HepG2 (cell line): ENCODE results near the gene BTBD7. TPM values are rescaled to one million over a fixed set of nuclear protein-coding genes. Genes with fewer than 3 reads are reported as not detected.

Experiments used
- AKAP8 ChIP-seq: sonication (generic); formaldehyde crosslinking; IDR thresholded peaks from 2 replicates; pipeline ENCODE4 v1.5.1; 2020; ENCODE audit warnings: mild to moderate bottlenecking, missing genetic modification reagents
- FOXM1 ChIP-seq: sonication (generic); formaldehyde crosslinking; IDR thresholded peaks from 2 replicates; pipeline ENCODE4 v1.5.0; 2020; ENCODE audit warnings: missing genetic modification reagents
- NAIF1 ChIP-seq: sonication (generic); formaldehyde crosslinking; IDR thresholded peaks from 2 replicates; pipeline ENCODE4 v1.5.0; 2020; ENCODE audit warnings: mild to moderate bottlenecking, missing genetic modification reagents, borderline replicate concordance
- NFE2 ChIP-seq: sonication (generic); formaldehyde crosslinking; IDR thresholded peaks from 2 replicates; pipeline ENCODE4 v1.4.0; 2020; ENCODE audit warnings: missing genetic modification reagents
- PLRG1 ChIP-seq: fragments of 450-650 bp; conservative IDR thresholded peaks from 2 replicates; pipeline ENCODE4 v1.6.1; 2016
- SIN3B ChIP-seq: fragments of 150-350 bp; IDR thresholded peaks from 2 replicates; pipeline ENCODE4 v1.6.1; 2014; ENCODE audit warnings: low read length
- ZNF510 ChIP-seq: sonication (generic); formaldehyde crosslinking; IDR thresholded peaks from 2 replicates; pipeline ENCODE4 v1.4.0; 2020; ENCODE audit warnings: low read depth, mild to moderate bottlenecking, missing genetic modification reagents
- ZNF570 ChIP-seq: sonication (generic); formaldehyde crosslinking; IDR thresholded peaks from 2 replicates; pipeline ENCODE4 v1.4.0; 2020; ENCODE audit warnings: mild to moderate bottlenecking, missing genetic modification reagents, borderline replicate concordance
- polyA plus RNA-seq, 8 experiments: library from polyadenylated mRNA; depleted of rRNA in 3 of 8; stranded (reverse) in 7 of 8; unstranded in 1 of 8; fragments of >200 nt; fragmentation: Illumina TruSeq in 4 of 8; extraction: Trizol in 4 of 8; gene quantifications; 2 replicates each; pipeline versions ENCODE4 v1.2.1 to v1.2.3, GENCODE V29; 2011 to 2016; ENCODE audit warnings: low read depth in 4 of 8, missing spikeins in 1 of 8, mixed read lengths in 1 of 8; ENCODE audit not compliant: insufficient read depth in 1 of 8
- total RNA-seq, 5 experiments: library from RNA; depleted of rRNA; stranded (reverse); fragments of >200 nt; fragmentation: Illumina TruSeq; extraction: Trizol; gene quantifications; 2 replicates each; pipeline ENCODE4 v1.2.3, GENCODE V29; 2016; ENCODE audit warnings: low read depth in 1 of 5
- TF ChIP-seq, protein P1 (sequence below): sonication (generic); formaldehyde crosslinking; IDR thresholded peaks from 2 replicates; pipeline ENCODE4 v1.9.0; 2021; ENCODE audit warnings: mild to moderate bottlenecking, missing genetic modification reagents
- TF ChIP-seq, protein P2 (sequence below): sonication (generic); formaldehyde crosslinking; IDR thresholded peaks from 2 replicates; pipeline ENCODE4 v1.8.1; 2023; ENCODE audit warnings: mild to moderate bottlenecking, inconsistent platforms, moderate library complexity, missing genetic modification reagents, borderline replicate concordance
- TF ChIP-seq, protein P3 (sequence below): sonication (generic); formaldehyde crosslinking; IDR thresholded peaks from 2 replicates; pipeline ENCODE4 v1.5.0; 2020; ENCODE audit warnings: mild to moderate bottlenecking, missing genetic modification reagents
- TF ChIP-seq, protein P4 (sequence below): sonication (generic); formaldehyde crosslinking; IDR thresholded peaks from 2 replicates; pipeline ENCODE4 v1.8.1; 2023; ENCODE audit warnings: mild to moderate bottlenecking, moderate library complexity, missing genetic modification reagents
- TF ChIP-seq, protein P5 (sequence below): sonication (generic); formaldehyde crosslinking; IDR thresholded peaks from 2 replicates; pipeline ENCODE4 v1.5.0; 2020; ENCODE audit warnings: mild to moderate bottlenecking, missing genetic modification reagents, moderate library complexity

BTBD7 gene
- total and polyA plus RNA-seq, 2 of the 13 experiments (the other 11 are each of a cell fraction or from before 2014, with no cell fraction given): 11.6 to 15.2 TPM

DNA sequence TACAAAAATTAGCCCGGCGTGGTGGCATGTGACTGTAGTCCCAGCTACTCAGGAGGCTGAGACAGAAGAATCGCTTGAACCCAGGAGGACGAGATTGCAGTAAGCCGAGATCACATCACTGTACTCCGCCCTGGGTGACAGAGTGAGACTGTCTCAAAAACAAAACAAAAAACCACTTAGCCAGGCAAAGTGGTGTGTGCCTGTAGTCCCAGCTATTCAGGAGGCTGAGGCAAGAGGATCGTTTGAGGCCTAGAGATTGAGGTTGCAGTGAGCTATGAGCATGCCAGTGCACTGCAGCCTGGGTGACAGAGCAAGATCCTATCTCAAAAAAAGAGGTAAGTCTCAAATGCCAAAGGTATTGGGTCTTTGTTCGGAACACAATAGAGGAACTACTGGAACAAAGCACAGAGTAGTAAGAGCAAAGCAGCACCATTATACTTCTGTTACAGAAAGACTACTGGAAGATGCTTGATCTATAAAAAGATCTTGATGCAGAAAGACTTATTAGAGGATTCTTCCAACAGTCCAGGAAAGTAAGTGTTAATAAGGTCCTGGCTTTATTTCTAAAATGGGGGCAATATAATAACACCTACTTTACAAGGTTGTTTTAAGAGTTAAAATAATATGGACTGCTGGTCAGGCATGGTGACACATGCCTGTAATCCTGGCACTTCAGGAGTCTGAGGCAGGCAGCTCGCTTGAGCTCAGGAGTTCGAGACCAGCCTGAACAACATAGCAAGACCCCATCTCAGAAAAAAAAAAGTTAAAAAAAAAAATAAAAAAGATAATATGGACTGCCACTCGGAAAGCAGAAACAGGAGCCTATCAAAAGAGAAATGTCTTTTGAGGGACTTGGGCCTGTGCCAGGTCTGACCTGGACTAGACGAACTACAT is 29.9 kb downstream of the BTBD7 start (continued):
- TF ChIP-seq, protein P1, sequence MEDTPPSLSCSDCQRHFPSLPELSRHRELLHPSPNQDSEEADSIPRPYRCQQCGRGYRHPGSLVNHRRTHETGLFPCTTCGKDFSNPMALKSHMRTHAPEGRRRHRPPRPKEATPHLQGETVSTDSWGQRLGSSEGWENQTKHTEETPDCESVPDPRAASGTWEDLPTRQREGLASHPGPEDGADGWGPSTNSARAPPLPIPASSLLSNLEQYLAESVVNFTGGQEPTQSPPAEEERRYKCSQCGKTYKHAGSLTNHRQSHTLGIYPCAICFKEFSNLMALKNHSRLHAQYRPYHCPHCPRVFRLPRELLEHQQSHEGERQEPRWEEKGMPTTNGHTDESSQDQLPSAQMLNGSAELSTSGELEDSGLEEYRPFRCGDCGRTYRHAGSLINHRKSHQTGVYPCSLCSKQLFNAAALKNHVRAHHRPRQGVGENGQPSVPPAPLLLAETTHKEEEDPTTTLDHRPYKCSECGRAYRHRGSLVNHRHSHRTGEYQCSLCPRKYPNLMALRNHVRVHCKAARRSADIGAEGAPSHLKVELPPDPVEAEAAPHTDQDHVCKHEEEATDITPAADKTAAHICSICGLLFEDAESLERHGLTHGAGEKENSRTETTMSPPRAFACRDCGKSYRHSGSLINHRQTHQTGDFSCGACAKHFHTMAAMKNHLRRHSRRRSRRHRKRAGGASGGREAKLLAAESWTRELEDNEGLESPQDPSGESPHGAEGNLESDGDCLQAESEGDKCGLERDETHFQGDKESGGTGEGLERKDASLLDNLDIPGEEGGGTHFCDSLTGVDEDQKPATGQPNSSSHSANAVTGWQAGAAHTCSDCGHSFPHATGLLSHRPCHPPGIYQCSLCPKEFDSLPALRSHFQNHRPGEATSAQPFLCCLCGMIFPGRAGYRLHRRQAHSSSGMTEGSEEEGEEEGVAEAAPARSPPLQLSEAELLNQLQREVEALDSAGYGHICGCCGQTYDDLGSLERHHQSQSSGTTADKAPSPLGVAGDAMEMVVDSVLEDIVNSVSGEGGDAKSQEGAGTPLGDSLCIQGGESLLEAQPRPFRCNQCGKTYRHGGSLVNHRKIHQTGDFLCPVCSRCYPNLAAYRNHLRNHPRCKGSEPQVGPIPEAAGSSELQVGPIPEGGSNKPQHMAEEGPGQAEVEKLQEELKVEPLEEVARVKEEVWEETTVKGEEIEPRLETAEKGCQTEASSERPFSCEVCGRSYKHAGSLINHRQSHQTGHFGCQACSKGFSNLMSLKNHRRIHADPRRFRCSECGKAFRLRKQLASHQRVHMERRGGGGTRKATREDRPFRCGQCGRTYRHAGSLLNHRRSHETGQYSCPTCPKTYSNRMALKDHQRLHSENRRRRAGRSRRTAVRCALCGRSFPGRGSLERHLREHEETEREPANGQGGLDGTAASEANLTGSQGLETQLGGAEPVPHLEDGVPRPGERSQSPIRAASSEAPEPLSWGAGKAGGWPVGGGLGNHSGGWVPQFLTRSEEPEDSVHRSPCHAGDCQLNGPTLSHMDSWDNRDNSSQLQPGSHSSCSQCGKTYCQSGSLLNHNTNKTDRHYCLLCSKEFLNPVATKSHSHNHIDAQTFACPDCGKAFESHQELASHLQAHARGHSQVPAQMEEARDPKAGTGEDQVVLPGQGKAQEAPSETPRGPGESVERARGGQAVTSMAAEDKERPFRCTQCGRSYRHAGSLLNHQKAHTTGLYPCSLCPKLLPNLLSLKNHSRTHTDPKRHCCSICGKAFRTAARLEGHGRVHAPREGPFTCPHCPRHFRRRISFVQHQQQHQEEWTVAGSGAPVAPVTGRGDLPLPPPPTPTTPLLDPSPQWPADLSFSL: no peak
- TF ChIP-seq ZNF510 (CRISPR knock-in tag): no peak
- no peak for TF ChIP-seq PLRG1
- TF ChIP-seq, protein P2, sequence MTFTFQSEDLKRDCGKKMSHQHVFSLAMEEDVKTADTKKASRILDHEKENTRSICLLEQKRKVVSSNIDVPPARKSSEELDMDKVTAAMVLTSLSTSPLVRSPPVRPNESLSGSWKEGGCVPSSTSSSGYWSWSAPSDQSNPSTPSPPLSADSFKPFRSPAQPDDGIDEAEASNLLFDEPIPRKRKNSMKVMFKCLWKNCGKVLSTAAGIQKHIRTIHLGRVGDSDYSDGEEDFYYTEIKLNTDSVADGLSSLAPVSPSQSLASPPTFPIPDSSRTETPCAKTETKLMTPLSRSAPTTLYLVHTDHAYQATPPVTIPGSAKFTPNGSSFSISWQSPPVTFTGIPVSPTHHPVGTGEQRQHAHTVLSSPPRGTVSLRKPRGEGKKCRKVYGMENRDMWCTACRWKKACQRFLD (CRISPR knock-in tag): no peak
- TF ChIP-seq, protein P3, sequence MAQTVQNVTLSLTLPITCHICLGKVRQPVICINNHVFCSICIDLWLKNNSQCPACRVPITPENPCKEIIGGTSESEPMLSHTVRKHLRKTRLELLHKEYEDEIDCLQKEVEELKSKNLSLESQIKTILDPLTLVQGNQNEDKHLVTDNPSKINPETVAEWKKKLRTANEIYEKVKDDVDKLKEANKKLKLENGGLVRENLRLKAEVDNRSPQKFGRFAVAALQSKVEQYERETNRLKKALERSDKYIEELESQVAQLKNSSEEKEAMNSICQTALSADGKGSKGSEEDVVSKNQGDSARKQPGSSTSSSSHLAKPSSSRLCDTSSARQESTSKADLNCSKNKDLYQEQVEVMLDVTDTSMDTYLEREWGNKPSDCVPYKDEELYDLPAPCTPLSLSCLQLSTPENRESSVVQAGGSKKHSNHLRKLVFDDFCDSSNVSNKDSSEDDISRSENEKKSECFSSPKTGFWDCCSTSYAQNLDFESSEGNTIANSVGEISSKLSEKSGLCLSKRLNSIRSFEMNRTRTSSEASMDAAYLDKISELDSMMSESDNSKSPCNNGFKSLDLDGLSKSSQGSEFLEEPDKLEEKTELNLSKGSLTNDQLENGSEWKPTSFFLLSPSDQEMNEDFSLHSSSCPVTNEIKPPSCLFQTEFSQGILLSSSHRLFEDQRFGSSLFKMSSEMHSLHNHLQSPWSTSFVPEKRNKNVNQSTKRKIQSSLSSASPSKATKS (CRISPR knock-in tag): no peak
- TF ChIP-seq, protein P4, sequence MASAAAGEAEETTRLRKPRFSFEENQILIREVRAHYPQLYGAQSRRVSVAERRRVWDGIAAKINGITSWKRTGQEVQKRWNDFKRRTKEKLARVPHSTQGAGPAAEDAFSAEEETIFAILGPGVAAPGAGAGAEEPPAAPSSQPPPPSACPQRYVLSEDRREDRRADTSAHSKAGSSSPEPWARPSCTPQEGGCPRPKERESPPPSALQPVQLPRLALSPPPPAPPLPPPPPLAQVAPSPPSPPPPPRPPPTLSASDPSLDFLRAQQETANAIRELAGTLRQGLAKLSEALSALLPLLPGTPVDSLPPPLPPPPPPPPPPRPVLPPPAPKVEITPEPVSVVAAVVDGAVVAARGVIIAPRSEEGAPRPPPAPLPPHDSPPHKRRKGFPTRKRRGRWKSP (CRISPR knock-in tag): no peak
- no peak for TF ChIP-seq AKAP8 (CRISPR knock-in tag)
- TF ChIP-seq FOXM1 (CRISPR knock-in tag): no peak
- TF ChIP-seq NFE2 (CRISPR knock-in tag): no peak
- TF ChIP-seq NAIF1: no peak
- TF ChIP-seq SIN3B: no peak
- TF ChIP-seq, protein P5, sequence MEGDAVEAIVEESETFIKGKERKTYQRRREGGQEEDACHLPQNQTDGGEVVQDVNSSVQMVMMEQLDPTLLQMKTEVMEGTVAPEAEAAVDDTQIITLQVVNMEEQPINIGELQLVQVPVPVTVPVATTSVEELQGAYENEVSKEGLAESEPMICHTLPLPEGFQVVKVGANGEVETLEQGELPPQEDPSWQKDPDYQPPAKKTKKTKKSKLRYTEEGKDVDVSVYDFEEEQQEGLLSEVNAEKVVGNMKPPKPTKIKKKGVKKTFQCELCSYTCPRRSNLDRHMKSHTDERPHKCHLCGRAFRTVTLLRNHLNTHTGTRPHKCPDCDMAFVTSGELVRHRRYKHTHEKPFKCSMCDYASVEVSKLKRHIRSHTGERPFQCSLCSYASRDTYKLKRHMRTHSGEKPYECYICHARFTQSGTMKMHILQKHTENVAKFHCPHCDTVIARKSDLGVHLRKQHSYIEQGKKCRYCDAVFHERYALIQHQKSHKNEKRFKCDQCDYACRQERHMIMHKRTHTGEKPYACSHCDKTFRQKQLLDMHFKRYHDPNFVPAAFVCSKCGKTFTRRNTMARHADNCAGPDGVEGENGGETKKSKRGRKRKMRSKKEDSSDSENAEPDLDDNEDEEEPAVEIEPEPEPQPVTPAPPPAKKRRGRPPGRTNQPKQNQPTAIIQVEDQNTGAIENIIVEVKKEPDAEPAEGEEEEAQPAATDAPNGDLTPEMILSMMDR: no peak
- TF ChIP-seq ZNF570 (CRISPR knock-in tag): no peak
